Type B pancreatic cell (in vitro differentiated cells): ENCODE measurements around the gene ANTKMT. TPM values are rescaled to one million over a fixed set of nuclear protein-coding genes. Genes with fewer than 3 reads are reported as not detected.
"Not testable (repeated sequence)": the region's sequence is repeated elsewhere in the genome, so short reads cannot be mapped to it uniquely, and the experiment has no call there.

Experiments
- DNase-seq: peaks from one replicate; pipeline ENCODE4 v3.0.0; 2021; ENCODE audit warnings: mixed read lengths; ENCODE audit not compliant: unreplicated experiment; ENCODE audit errors: extremely low spot score
- H3K27ac Mint-ChIP-seq: 2 replicates; pipeline ENCODE4 v1.8.0; 2021; ENCODE audit warnings: mild to moderate bottlenecking, mixed read lengths
- H3K27me3 Mint-ChIP-seq: 2 replicates; pipeline ENCODE4 v1.8.0; 2021; ENCODE audit warnings: mixed read lengths
- H3K36me3 Mint-ChIP-seq: 2 replicates; pipeline ENCODE4 v1.8.0; 2021; ENCODE audit warnings: mixed read lengths
- H3K4me1 Mint-ChIP-seq: one replicate; pipeline ENCODE4 v1.8.0; 2021; ENCODE audit warnings: mixed read lengths; ENCODE audit not compliant: unreplicated experiment
- H3K4me3 Mint-ChIP-seq: 2 replicates; pipeline ENCODE4 v1.8.0; 2021; ENCODE audit warnings: mild to moderate bottlenecking, mixed read lengths
- H3K9me3 Mint-ChIP-seq: 2 replicates; pipeline ENCODE4 v1.8.0; 2021; ENCODE audit warnings: mixed read lengths
- CTCF ChIP-seq: fragments of 200-600 bp; sonication (generic); conservative IDR thresholded peaks from 2 replicates; pipeline ENCODE4 v1.5.0; 2021; ENCODE audit warnings: antibody characterized with exemption, mild to moderate bottlenecking
- total RNA-seq: library from RNA; stranded (reverse); gene quantifications from 2 replicates; pipeline ENCODE4 v1.2.1, GENCODE V29; 2021; ENCODE audit warnings: low replicate concordance

ANTKMT gene
- total RNA-seq, 1 donor from 2014 or later: 33.5 TPM

DNA sequence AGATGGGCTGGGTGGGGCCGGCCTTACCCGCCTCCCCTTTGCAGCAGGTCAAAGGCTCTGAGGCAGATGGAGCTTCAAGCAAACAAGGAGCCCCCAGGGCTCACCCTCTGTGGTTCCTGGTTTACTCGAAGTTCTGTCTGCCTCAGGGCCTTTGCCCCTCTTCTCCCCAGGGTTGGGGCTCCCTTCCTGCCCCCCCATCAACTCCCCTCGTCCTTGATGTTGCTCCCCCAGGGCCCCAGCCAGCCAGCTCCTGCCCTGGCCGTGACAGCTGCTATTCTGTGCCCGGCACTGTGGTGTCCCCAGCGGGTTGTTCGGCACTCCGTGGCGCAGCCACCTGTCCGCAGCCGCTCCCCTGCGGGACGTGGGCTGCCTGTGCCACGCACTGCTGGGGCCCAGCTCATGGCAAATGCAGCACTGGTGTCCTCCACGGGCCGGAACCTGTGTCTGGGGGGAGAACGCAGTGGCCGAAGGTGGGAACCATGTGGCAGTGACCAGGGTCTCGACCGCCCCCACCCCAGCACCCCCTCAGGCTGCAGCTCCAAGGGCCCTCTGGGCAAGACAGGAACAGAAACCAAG lies 10.4 kb upstream of the ANTKMT start:
- H3K9me3 Mint-ChIP-seq: no peaks in the 10 kb centered on the region
- no peak overlapping the region for H3K27ac Mint-ChIP-seq
- H3K4me3 Mint-ChIP-seq: peak overlapping the region; percentile 52
- DNase-seq: no peak
- H3K4me1 Mint-ChIP-seq: peaks cover 4% of the 10 kb centered on the region
- no peaks in the 10 kb centered on the region for H3K36me3 Mint-ChIP-seq
- H3K27me3 Mint-ChIP-seq: peaks cover 50% of the 10 kb centered on the region
- no peak for TF ChIP-seq CTCF

DNA sequence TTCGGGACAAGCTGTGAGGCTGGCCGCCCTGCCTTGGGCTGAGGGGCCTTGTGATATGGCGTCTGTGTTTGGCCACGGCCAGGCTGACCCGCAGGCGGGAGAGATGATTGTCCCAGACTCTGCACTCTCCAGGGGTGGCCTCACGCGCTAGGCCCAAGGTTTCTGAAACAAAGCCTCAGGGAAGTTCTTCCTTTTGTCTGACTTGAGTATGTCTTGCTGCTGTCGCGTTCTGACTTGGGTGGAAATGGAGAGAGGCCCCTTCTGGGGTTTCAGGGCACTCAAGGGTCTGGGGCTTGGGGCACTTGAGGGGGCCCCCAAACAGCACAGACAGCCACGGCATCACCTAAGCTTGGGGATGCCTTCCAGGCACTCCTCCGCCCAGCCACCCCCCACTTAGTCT lies 9.9 kb upstream of the ANTKMT start:
- H3K27ac Mint-ChIP-seq: no peak overlapping the region
- no peaks in the 10 kb centered on the region for H3K9me3 Mint-ChIP-seq
- H3K36me3 Mint-ChIP-seq: no peaks in the 10 kb centered on the region
- DNase-seq: no peak
- H3K4me1 Mint-ChIP-seq: peaks cover 4% of the 10 kb centered on the region
- no peak for TF ChIP-seq CTCF
- H3K4me3 Mint-ChIP-seq: no peak overlapping the region
- peaks cover 53% of the 10 kb centered on the region for H3K27me3 Mint-ChIP-seq

GRCh38 chr16:711548-712320 lies 9.2 kb upstream of the ANTKMT start:
- H3K27me3 Mint-ChIP-seq: peaks cover 47% of the 10 kb centered on the region

DNA sequence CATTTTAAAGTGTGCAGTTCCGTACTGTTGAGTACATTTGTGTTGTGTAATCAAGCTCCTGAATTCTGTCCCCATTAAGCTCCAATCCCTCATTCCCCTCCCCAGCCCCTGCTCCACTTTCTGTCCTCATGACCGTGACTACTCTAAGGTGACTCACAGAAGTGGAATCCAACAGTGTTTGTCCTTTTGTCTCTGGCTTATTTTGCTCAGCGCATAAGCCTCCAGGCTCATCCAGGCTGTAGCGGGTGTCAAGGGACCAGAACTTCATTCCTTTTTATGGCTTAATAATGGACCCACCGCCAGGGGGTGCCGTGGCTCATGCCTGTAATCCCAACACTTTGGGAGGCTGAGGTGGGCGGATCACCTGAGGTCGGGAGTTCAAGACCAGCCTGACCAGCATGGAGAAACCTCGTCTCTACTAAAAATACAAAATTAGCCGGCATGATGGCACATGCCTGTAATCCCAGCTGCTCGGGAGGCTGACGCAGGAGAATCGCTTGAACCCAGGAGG lies 8.2 kb upstream of the ANTKMT start:
- H3K9me3 Mint-ChIP-seq, DNase-seq, H3K4me1 Mint-ChIP-seq, H3K36me3 Mint-ChIP-seq: not testable (repeated sequence)
- H3K27ac Mint-ChIP-seq: peak overlapping the region; percentile 78
- peak; percentile 69 for TF ChIP-seq CTCF
- H3K27me3 Mint-ChIP-seq: peaks cover 38% of the 10 kb centered on the region
- H3K4me3 Mint-ChIP-seq: peak overlapping the region; percentile 44

More at GRCh38 chr16:711548-712320, 9.2 kb upstream of the ANTKMT start:
- no peaks in the 10 kb centered on the region for H3K9me3 Mint-ChIP-seq
- H3K4me1 Mint-ChIP-seq: peaks cover 8% of the 10 kb centered on the region
- TF ChIP-seq CTCF: peak; percentile 98
- no peak overlapping the region for H3K27ac Mint-ChIP-seq
- no peaks in the 10 kb centered on the region for H3K36me3 Mint-ChIP-seq
- peak; percentile 88 for DNase-seq
- no peak overlapping the region for H3K4me3 Mint-ChIP-seq

GRCh38 chr16:714079-714478 lies 6.9 kb upstream of the ANTKMT start:
- Mint-ChIP-seq H3K4me3 (no peak overlapping the region), H3K9me3 (no peaks in the 10 kb centered on the region), H3K4me1 (peaks cover 13% of the 10 kb centered on the region), H3K27me3 (peaks cover 25% of the 10 kb centered on the region), H3K36me3 (no peaks in the 10 kb centered on the region), H3K27ac (no peak overlapping the region)
- TF ChIP-seq CTCF: no peak
- DNase-seq: no peak
